BLaER1 (cell line): ENCODE measurements around the gene SAP30BP.

Source experiments
- H3K27ac ChIP-seq: shearing (Covaris generic); formaldehyde crosslinking; 2 replicates; pipeline ENCODE4 v1.8.1; 2022
- H3K27me3 ChIP-seq: shearing (Covaris generic); formaldehyde crosslinking; 2 replicates; pipeline ENCODE4 v1.8.1; 2022
- H3K36me3 ChIP-seq: shearing (Covaris generic); formaldehyde crosslinking; 2 replicates; pipeline ENCODE4 v1.8.1; 2022
- H3K4me1 ChIP-seq: shearing (Covaris generic); formaldehyde crosslinking; 2 replicates; pipeline ENCODE4 v1.8.1; 2022
- H3K4me2 ChIP-seq: shearing (Covaris generic); formaldehyde crosslinking; 2 replicates; pipeline ENCODE4 v1.8.1; 2022
- H3K4me3 ChIP-seq: shearing (Covaris generic); formaldehyde crosslinking; 2 replicates; pipeline ENCODE4 v1.8.1; 2022
- H3K9ac ChIP-seq: shearing (Covaris generic); formaldehyde crosslinking; 2 replicates; pipeline ENCODE4 v1.8.1; 2022
- H3K9me3 ChIP-seq: shearing (Covaris generic); formaldehyde crosslinking; 2 replicates; pipeline ENCODE4 v1.8.1; 2022
- H4K20me1 ChIP-seq: shearing (Covaris generic); formaldehyde crosslinking; 2 replicates; pipeline ENCODE4 v1.8.1; 2022
- Cebpa-rat ChIP-seq: shearing (Covaris generic); IDR thresholded peaks from 2 replicates; pipeline ENCODE4 v1.8.1; 2022

SAP30BP gene

DNA sequence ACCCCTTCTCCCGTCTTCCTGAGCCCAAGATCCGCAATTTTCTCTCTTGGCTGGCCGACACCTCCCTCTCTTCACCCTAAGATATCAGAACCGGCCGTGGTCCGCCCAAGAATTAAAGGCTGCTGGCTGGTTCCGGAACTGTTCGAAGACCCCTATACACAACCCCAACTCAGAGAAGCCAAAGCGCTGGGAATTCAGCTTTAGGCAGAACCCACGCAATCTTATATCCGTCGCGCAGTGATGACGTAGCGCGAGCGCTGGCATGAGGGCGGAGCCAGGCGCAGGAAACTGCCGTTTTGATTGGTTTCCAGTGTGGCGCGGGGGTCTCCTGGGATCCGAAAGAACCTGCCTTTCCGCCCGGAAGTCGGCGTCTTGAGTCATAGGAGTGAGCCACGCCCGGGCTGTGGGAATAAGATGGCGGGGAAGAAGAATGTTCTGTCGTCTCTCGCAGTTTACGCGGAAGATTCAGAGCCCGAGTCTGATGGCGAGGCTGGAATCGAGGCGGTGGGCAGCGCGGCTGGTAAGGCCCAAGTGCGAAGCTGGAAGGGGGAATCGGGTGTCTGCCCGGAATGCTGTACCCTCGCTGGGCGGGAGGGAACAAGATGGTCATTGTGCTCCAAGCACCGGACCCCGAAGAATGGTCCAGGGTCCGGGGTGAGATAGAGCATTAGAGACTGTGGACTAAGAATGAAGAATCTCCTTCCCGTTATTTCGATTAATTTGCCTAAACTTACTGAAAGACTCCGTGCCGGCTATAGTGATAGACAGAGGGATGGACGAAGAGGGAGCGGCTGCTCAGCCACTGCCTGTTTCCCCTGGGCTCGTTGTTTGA is at the start of gene SAP30BP, which contains the start of gene RECQL5:
Gene SAP30BP, plus strand, starts transcription at position 380 of the 832 bp plus-strand sequence. Its CDS starts 35 bp downstream, at position 415.
Gene RECQL5, minus strand, starts transcription at position 196 of the 832 bp plus-strand sequence. CDS start 597 bp downstream, outside the sequence.
- no peaks in the 10 kb centered on the region for H3K27me3 ChIP-seq
- H3K9me3 ChIP-seq: no peaks in the 10 kb centered on the region

DNA sequence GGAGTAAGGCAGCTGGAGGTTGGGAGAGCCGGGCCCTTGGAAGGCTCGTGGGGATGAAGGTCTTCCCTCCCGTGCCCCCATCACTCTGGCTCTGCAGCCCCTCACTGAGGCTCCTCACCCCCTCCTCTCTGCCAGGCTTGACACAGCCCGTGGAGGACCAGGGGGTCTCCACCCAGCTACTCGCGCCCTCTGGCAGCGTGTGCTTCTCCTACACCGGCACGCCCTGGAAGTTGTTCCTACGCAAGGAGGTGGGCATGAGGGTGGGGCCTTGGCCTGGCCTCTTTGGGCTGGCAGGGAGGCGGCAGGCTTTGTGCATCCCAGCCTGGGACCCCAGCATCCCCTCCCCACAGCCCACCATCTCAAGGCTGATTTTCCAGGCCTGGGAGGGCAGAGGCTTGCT is 49.5 kb upstream of the SAP30BP start:
- Histone ChIP-seq H3K27ac (no peak overlapping the region), H3K36me3 (peaks cover 99% of the 10 kb centered on the region), H3K4me1 (no peaks in the 10 kb centered on the region), H3K4me2 (no peak overlapping the region), H3K27me3 (no peaks in the 10 kb centered on the region), H3K9ac (no peak overlapping the region), H3K4me3 (no peak overlapping the region), H4K20me1 (no peaks in the 10 kb centered on the region; the same call in 1 of the 2 replicates), H3K9me3 (no peaks in the 10 kb centered on the region)
- no peak for TF ChIP-seq Cebpa-rat

More for the DNA sequence above, at the start of gene SAP30BP, which contains the start of gene RECQL5:
- peak within 1 kb of the TSS; percentile 87 for H3K9ac ChIP-seq
- H3K36me3 ChIP-seq: peaks cover 57% of the 10 kb centered on the region
- peak within 1 kb of the TSS; percentile 95 for H3K4me2 ChIP-seq
- H3K4me3 ChIP-seq: peak within 1 kb of the TSS; percentile 88
- peaks cover 28% of the 10 kb centered on the region for H4K20me1 ChIP-seq
- H3K27ac ChIP-seq: peak within 1 kb of the TSS; percentile 82
- peaks cover 35% of the 10 kb centered on the region for H3K4me1 ChIP-seq
- no peak for TF ChIP-seq Cebpa-rat

DNA sequence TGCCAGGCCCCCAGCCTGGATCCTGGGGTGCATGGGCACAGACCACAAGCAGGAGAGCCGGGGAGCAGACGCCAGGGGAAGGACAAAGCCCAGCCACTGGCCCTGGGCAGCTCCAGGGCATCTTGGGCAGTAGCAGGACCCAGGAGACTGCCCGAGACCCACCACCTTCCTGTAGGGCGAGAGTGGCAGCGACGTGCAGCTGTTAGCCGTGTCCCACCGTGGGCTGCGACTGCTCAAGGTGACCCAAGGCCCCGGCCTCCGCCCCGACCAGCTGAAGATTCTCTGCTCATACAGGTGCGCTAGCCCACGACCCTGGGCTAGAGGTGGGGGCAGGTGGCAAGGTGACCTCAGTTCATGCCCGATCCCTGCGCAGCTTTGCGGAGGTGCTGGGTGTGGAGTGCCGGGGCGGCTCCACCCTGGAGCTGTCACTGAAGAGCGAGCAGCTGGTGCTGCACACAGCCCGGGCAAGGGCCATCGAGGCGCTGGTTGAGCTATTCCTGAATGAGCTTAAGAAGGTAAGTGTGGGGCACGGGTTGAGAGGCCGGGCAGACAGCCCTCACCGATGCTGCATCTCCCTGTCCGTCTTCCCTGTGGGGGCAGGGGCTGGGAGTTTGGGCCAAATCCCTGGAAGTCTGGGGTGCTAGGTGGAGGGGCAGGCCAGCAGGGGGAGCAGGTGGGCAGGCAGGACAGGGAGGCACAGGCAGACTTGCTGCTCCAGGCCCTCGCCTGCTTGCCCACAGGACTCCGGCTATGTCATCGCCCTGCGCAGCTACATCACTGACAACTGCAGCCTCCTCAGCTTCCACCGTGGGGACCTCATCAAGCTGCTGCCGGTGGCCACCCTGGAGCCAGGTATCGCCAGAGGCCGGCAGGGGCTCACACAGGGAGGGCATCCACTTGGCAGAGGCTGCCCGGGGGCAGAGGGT is 47.4 kb upstream of the SAP30BP start:
- H3K4me1 ChIP-seq: peaks cover 20% of the 10 kb centered on the region
- H3K9me3 ChIP-seq: no peaks in the 10 kb centered on the region
- no peak overlapping the region for H3K4me3 ChIP-seq
- H3K4me2 ChIP-seq: no peak overlapping the region
- no peak overlapping the region for H3K27ac ChIP-seq
- no peaks in the 10 kb centered on the region; the same call in 1 of the 2 replicates for H4K20me1 ChIP-seq
- H3K36me3 ChIP-seq: peaks cover 100% of the 10 kb centered on the region
- H3K27me3 ChIP-seq: no peaks in the 10 kb centered on the region
- no peak overlapping the region for H3K9ac ChIP-seq
- no peak for TF ChIP-seq Cebpa-rat

DNA sequence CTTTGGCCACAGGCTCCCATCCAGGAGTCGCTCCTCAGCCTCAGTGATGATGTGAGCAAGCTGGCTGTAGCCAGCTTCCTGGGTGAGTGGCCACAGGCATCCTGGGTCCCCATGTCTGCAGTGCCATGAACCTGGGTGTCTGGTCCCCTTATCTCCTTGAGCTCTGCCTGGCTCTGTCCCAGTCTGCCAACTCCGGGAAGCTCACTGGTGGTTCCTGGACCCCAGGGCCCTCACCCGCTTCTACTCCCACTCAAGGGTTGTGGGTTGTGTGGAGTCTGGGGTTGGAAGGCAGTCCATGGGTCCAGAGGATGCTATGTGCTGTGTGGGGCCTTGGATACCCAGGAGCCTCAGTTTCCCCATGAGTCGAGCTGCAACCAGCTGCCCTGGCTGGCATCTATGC is 45.6 kb upstream of the SAP30BP start:
- no peak overlapping the region for H3K9ac ChIP-seq
- H3K9me3 ChIP-seq: no peaks in the 10 kb centered on the region
- no peak overlapping the region for H3K4me2 ChIP-seq
- peaks cover 92% of the 10 kb centered on the region for H3K36me3 ChIP-seq
- H3K27me3 ChIP-seq: no peaks in the 10 kb centered on the region
- H4K20me1 ChIP-seq: no peaks in the 10 kb centered on the region; the same call in 1 of the 2 replicates
- no peak for TF ChIP-seq Cebpa-rat
- H3K4me3 ChIP-seq: no peak overlapping the region
- peaks cover 37% of the 10 kb centered on the region for H3K4me1 ChIP-seq
- H3K27ac ChIP-seq: no peak overlapping the region

DNA sequence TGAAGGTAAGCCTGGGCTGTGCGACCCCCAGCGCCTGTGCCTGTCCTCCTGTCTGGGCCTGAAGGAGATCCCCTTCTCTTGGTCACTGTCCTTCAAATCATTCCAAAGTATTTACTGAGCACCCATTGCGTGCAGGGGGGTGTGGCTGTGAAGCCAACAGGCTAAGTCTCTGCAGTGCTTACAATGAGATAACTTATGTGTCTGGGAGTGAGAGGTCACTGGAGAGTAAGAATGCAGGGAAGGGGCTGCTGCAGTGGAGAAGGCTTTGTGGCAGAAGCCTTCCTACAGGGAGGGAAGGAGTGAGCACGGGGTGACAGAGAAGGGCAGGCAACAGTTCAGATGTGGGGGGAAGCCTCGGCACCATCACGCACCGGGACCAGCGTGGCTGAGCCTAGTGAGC is 45.1 kb upstream of the SAP30BP start:
- peaks cover 89% of the 10 kb centered on the region for H3K36me3 ChIP-seq
- no peak overlapping the region for H3K4me2 ChIP-seq
- peaks cover 43% of the 10 kb centered on the region for H3K4me1 ChIP-seq
- no peak overlapping the region for H3K27ac ChIP-seq
- no peak overlapping the region for H3K9ac ChIP-seq
- no peaks in the 10 kb centered on the region for H3K27me3 ChIP-seq
- TF ChIP-seq Cebpa-rat: no peak
- no peak overlapping the region for H3K4me3 ChIP-seq
- no peaks in the 10 kb centered on the region; the same call in 1 of the 2 replicates for H4K20me1 ChIP-seq
- H3K9me3 ChIP-seq: no peaks in the 10 kb centered on the region

DNA sequence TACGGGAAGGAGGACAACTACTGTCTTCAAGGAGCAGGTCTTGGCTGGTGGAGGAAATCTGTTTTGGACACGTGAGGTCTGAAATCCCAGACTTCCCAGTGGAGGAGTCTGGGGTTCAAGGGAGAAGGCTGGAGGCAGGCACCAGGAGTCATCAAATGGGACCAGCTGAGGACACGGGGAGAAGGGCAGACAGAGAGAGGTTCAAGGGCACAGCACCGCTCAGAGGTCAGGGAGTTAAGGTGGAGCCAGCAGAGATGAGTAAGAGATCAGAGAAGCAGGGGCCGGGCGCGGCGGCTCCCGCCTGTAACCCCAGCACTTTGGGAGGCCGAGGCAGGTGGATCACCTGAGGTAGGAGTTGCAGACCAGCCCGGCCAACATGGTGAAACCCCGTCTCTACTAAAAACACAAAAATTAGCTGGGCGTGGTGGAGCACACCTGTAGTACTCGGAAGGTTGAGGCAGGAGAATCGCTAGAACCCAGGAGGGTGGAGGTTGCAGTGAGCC is 44.3 kb upstream of the SAP30BP start:
- H3K9me3 ChIP-seq: no peaks in the 10 kb centered on the region
- H3K4me1 ChIP-seq: peaks cover 50% of the 10 kb centered on the region
- H3K4me2 ChIP-seq: no peak overlapping the region
- no peak overlapping the region for H3K27ac ChIP-seq
- H3K36me3 ChIP-seq: peaks cover 86% of the 10 kb centered on the region
- H3K27me3 ChIP-seq: no peaks in the 10 kb centered on the region
- no peak overlapping the region for H3K9ac ChIP-seq
- no peak for TF ChIP-seq Cebpa-rat
- no peak overlapping the region for H3K4me3 ChIP-seq
- H4K20me1 ChIP-seq: no peaks in the 10 kb centered on the region; the same call in 1 of the 2 replicates

DNA sequence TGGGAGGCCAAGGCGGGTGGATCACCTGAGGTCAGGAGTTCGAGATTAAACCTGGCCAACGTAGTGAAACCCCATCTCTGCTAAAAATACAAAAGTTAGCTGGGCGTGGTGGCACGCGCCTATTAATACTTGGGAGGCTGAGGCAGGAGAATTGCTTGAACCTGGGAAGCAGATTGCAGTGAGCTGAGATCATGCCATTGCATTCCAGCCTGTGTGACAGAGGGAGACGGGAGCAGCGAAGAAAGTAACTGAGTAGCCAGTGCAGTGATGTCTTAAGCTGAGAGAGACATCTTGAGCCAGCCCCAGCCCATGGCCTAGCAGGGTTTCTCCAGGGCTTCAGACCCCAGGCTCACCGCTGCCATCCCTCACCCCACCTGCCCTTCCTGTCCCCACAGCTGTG is 43.8 kb upstream of the SAP30BP start:
- no peak for TF ChIP-seq Cebpa-rat
- no peaks in the 10 kb centered on the region for H3K9me3 ChIP-seq
- peaks cover 84% of the 10 kb centered on the region for H3K36me3 ChIP-seq
- H4K20me1 ChIP-seq: no peaks in the 10 kb centered on the region; the same call in 1 of the 2 replicates
- H3K9ac ChIP-seq: no peak overlapping the region
- H3K4me3 ChIP-seq: no peak overlapping the region
- peaks cover 56% of the 10 kb centered on the region for H3K4me1 ChIP-seq
- no peaks in the 10 kb centered on the region for H3K27me3 ChIP-seq
- peak overlapping the region; percentile 97; the same call in 1 of the 2 replicates for H3K27ac ChIP-seq
- H3K4me2 ChIP-seq: no peak overlapping the region

DNA sequence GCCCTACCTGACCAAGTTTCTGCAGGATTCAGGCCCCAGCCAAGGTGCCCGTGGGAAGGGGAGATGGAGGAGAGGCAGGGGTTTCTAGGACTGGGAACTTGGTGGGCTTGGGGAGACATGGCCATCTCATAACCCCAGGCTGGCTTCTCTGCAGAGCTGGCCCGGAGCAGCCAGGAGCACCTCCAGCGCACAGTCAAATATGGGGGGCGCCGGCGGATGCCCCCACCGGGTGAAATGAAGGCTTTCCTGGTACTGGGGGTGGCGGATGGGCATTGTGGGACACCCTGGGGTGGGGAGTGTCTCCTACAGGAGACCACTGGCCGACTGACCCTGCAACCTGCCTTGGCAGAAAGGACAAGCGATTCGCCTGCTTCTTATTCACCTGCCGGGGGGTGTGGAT is 43.1 kb upstream of the SAP30BP start:
- Histone ChIP-seq H3K4me1 (peaks cover 62% of the 10 kb centered on the region), H3K4me3 (no peak overlapping the region), H3K9me3 (no peaks in the 10 kb centered on the region), H3K36me3 (peaks cover 83% of the 10 kb centered on the region), H3K4me2 (no peak overlapping the region; the same call in 1 of the 2 replicates), H3K27me3 (no peaks in the 10 kb centered on the region), H3K27ac (peak overlapping the region; percentile 97; the same call in 1 of the 2 replicates), H4K20me1 (no peaks in the 10 kb centered on the region; the same call in 1 of the 2 replicates), H3K9ac (no peak overlapping the region)
- TF ChIP-seq Cebpa-rat: no peak

DNA sequence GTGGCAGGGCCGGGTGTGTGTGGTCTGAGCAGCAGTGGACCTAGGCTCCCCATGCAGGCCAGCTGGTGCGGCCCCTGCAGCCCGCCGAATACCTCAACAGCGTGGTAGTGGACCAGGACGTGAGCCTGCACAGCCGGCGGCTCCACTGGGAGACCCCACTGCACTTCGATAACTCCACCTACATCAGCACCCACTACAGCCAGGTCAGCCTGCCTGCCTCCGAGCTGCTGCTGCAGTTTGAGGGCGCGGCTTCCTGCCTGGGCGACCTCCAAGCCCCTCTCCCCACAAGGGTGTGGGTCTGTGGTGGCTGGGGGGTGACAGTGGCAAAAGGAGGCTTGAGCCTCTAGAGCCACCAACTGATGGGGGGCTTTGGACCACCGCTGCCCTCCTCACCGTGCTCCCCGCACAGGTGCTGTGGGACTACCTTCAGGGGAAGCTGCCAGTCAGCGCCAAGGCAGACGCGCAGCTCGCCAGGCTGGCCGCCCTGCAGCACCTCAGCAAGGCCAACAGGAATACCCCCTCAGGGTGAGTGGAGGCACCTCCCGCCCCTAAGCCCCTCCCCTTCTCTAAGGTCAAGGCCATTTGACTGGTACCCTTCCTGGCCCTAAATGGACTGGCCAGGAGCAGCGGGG is 42.3 kb upstream of the SAP30BP start:
- peaks cover 75% of the 10 kb centered on the region for H3K36me3 ChIP-seq
- H3K27me3 ChIP-seq: no peaks in the 10 kb centered on the region
- H4K20me1 ChIP-seq: no peaks in the 10 kb centered on the region; the same call in 1 of the 2 replicates
- H3K9me3 ChIP-seq: no peaks in the 10 kb centered on the region
- TF ChIP-seq Cebpa-rat: no peak
- H3K4me1 ChIP-seq: peaks cover 70% of the 10 kb centered on the region
- H3K27ac ChIP-seq: peak overlapping the region; percentile 97
- peak overlapping the region; percentile 80 for H3K9ac ChIP-seq
- no peak overlapping the region; the same call in 1 of the 2 replicates for H3K4me3 ChIP-seq
- peak overlapping the region; percentile 87 for H3K4me2 ChIP-seq
